ENCODE data around the gene WDR88. TPM values are rescaled to one million over a fixed set of nuclear protein-coding genes. Genes with fewer than 3 reads are reported as not detected.

WDR88 gene
- total and polyA plus RNA-seq, 2 of the 13 experiments (the other 11 are each of a cell fraction or from before 2014, with no cell fraction given), result not detected

DNA sequence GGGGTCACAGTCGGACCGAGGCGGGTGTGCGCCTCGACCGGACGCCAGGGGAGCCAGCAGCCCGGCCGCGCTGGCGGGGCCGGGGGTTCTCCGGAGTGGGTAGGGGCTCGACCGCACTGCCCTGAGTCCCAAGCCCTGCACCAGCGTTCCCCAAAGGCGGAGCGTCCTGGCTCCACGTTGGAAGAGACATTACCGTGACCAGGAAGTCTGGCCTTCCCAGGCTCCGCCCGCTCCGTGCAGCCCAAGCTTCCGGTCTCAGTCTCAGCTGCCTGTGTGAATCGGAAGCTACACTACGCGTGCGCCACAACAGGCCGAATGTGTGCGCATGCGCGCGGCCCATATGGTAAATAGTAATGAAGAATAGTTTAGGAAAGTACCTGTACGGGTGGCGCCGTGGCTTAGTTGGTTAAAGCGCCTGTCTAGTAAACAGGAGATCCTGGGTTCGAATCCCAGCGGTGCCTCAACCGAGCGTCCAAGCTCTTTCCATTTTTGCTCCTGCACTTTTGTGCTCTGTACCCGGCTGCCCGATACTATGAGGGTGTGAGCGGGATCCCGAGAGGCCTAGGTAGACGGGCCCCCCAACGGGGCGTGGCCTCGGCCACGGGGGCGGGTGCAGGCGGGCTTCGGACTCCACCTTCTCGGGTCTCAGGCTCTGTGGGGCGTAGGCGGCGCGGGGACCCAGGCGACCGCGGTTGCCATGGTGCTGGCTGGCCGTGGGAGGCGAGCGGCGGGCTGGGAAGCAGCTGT, 44.9 kb downstream of the WDR88 start (continued):
- TF ChIP-seq, protein P1, sequence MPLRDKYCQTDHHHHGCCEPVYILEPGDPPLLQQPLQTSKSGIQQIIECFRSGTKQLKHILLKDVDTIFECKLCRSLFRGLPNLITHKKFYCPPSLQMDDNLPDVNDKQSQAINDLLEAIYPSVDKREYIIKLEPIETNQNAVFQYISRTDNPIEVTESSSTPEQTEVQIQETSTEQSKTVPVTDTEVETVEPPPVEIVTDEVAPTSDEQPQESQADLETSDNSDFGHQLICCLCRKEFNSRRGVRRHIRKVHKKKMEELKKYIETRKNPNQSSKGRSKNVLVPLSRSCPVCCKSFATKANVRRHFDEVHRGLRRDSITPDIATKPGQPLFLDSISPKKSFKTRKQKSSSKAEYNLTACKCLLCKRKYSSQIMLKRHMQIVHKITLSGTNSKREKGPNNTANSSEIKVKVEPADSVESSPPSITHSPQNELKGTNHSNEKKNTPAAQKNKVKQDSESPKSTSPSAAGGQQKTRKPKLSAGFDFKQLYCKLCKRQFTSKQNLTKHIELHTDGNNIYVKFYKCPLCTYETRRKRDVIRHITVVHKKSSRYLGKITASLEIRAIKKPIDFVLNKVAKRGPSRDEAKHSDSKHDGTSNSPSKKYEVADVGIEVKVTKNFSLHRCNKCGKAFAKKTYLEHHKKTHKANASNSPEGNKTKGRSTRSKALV (CRISPR knock-in tag; IDR thresholded peaks at IDR 0.05), result peak; percentile 62; the same call in 1 of the 2 replicates
- TF ChIP-seq, protein P2, sequence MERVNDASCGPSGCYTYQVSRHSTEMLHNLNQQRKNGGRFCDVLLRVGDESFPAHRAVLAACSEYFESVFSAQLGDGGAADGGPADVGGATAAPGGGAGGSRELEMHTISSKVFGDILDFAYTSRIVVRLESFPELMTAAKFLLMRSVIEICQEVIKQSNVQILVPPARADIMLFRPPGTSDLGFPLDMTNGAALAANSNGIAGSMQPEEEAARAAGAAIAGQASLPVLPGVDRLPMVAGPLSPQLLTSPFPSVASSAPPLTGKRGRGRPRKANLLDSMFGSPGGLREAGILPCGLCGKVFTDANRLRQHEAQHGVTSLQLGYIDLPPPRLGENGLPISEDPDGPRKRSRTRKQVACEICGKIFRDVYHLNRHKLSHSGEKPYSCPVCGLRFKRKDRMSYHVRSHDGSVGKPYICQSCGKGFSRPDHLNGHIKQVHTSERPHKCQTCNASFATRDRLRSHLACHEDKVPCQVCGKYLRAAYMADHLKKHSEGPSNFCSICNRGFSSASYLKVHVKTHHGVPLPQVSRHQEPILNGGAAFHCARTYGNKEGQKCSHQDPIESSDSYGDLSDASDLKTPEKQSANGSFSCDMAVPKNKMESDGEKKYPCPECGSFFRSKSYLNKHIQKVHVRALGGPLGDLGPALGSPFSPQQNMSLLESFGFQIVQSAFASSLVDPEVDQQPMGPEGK (CRISPR knock-in tag; IDR thresholded peaks at IDR 0.05), result peak; percentile 87
- TF ChIP-seq KLF9 (CRISPR knock-in tag; IDR thresholded peaks at IDR 0.05; ENCODE audit: low read depth) (no peak; the same call in 1 of the 2 replicates), HDAC1 (CRISPR knock-in tag; IDR thresholded peaks at IDR 0.05) (peak; percentile 92; the same call in 1 of the 2 replicates), ARHGAP35 (CRISPR knock-in tag; IDR thresholded peaks at IDR 0.05; ENCODE audit: borderline replicate concordance) (peak; percentile 25; the same call in 1 of the 2 replicates), BCL6 (CRISPR knock-in tag; IDR thresholded peaks at IDR 0.05) (peak; percentile 49), PCBP2 (optimal IDR thresholded peaks at IDR 0.05; ENCODE audit: low read depth, low read length, poor library complexity, severe bottlenecking) (no peak), ZNF792 (CRISPR knock-in tag; IDR thresholded peaks at IDR 0.05) (peak; percentile 83; the same call in 1 of the 2 replicates)
- TF ChIP-seq, protein P3, sequence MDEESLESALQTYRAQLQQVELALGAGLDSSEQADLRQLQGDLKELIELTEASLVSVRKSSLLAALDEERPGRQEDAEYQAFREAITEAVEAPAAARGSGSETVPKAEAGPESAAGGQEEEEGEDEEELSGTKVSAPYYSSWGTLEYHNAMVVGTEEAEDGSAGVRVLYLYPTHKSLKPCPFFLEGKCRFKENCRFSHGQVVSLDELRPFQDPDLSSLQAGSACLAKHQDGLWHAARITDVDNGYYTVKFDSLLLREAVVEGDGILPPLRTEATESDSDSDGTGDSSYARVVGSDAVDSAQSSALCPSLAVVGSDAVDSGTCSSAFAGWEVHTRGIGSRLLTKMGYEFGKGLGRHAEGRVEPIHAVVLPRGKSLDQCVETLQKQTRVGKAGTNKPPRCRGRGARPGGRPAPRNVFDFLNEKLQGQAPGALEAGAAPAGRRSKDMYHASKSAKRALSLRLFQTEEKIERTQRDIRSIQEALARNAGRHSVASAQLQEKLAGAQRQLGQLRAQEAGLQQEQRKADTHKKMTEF (CRISPR knock-in tag; IDR thresholded peaks at IDR 0.05), result peak; percentile 94
- TF ChIP-seq, protein P4, sequence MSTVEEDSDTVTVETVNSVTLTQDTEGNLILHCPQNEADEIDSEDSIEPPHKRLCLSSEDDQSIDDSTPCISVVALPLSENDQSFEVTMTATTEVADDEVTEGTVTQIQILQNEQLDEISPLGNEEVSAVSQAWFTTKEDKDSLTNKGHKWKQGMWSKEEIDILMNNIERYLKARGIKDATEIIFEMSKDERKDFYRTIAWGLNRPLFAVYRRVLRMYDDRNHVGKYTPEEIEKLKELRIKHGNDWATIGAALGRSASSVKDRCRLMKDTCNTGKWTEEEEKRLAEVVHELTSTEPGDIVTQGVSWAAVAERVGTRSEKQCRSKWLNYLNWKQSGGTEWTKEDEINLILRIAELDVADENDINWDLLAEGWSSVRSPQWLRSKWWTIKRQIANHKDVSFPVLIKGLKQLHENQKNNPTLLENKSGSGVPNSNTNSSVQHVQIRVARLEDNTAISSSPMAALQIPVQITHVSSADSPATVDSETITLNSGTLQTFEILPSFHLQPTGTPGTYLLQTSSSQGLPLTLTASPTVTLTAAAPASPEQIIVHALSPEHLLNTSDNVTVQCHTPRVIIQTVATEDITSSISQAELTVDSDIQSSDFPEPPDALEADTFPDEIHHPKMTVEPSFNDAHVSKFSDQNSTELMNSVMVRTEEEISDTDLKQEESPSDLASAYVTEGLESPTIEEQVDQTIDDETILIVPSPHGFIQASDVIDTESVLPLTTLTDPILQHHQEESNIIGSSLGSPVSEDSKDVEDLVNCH (CRISPR knock-in tag; IDR thresholded peaks at IDR 0.05), result no peak
- TF ChIP-seq, protein P5, sequence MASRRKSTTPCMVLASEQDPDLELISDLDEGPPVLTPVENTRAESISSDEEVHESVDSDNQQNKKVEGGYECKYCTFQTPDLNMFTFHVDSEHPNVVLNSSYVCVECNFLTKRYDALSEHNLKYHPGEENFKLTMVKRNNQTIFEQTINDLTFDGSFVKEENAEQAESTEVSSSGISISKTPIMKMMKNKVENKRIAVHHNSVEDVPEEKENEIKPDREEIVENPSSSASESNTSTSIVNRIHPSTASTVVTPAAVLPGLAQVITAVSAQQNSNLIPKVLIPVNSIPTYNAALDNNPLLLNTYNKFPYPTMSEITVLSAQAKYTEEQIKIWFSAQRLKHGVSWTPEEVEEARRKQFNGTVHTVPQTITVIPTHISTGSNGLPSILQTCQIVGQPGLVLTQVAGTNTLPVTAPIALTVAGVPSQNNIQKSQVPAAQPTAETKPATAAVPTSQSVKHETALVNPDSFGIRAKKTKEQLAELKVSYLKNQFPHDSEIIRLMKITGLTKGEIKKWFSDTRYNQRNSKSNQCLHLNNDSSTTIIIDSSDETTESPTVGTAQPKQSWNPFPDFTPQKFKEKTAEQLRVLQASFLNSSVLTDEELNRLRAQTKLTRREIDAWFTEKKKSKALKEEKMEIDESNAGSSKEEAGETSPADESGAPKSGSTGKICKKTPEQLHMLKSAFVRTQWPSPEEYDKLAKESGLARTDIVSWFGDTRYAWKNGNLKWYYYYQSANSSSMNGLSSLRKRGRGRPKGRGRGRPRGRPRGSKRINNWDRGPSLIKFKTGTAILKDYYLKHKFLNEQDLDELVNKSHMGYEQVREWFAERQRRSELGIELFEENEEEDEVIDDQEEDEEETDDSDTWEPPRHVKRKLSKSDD (CRISPR knock-in tag; IDR thresholded peaks at IDR 0.05; ENCODE audit: low read depth), result peak; percentile 13; the same call in 1 of the 2 replicates
- TF ChIP-seq, protein P6, sequence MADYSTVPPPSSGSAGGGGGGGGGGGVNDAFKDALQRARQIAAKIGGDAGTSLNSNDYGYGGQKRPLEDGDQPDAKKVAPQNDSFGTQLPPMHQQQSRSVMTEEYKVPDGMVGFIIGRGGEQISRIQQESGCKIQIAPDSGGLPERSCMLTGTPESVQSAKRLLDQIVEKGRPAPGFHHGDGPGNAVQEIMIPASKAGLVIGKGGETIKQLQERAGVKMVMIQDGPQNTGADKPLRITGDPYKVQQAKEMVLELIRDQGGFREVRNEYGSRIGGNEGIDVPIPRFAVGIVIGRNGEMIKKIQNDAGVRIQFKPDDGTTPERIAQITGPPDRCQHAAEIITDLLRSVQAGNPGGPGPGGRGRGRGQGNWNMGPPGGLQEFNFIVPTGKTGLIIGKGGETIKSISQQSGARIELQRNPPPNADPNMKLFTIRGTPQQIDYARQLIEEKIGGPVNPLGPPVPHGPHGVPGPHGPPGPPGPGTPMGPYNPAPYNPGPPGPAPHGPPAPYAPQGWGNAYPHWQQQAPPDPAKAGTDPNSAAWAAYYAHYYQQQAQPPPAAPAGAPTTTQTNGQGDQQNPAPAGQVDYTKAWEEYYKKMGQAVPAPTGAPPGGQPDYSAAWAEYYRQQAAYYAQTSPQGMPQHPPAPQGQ (CRISPR knock-in tag; IDR thresholded peaks at IDR 0.05; ENCODE audit: borderline replicate concordance), result peak; percentile 61; the same call in 1 of the 2 replicates
